Measurements from ENCODE around the gene PRM1. TPM values are rescaled to one million over a fixed set of nuclear protein-coding genes. Genes with fewer than 3 reads are reported as not detected.

Gene PRM1
- total and polyA plus RNA-seq, 4 experiments from 2014 or later: not detected

- Histone ChIP-seq H3K9me3 (ENCODE audit: control insufficient read depth in 1 of 2, low read length in 2 of 2) (no peaks in the 10 kb centered on the region), H3K27ac (ENCODE audit: low read depth, low read length) (no peak overlapping the region), H3K36me3 (ENCODE audit: insufficient read depth, low read length) (no peaks in the 10 kb centered on the region), H3K4me1 (ENCODE audit: insufficient read depth, low read length) (peaks cover 24% of the 10 kb centered on the region), H3K27me3 (ENCODE audit: insufficient read depth, low read length) (no peaks in the 10 kb centered on the region), H3K4me3 (ENCODE audit: low read length in 2 of 2) (no peak overlapping the region)
- POLR2A ChIA-PET (ENCODE audit: partially characterized antibody): interaction anchor here (0.6 to 1.2 kb wide), 4 partner anchors 26 to 311 kb away, joined by 3 to 4 read pairs (median 3); partner anchors contain the start of gene SOCS1
- Mint-ChIP-seq H3K9me3 (peaks cover 0 to 3% (median 0%) of the 10 kb centered on the region in 8 donors), H3K27me3 (no peaks in the 10 kb centered on the region), H3K27ac (peak overlapping the region; percentile 3 to 82 (median 72)), H3K36me3 (no peaks in the 10 kb centered on the region), H3K4me1 (peaks cover 24 to 42% (median 29%) of the 10 kb centered on the region in 4 donors), H3K4me3 (peak overlapping the region in 6 of 8 donors; percentile 45 to 70 (median 62))
- CTCF ChIA-PET (ENCODE audit: partially characterized antibody): interaction anchor here (1.2 to 2.6 kb wide), 2 partner anchors 16 to 29 kb away, joined by 3 to 10 read pairs; no protein-coding TSS in a partner anchor
- DNase-seq: peak in 3 of 5 donors; percentile 19 to 50 (median 40)
- intact Hi-C loops (cut with micrococcal nuclease): loop anchor here (2.0 kb wide), 1 partner anchor 27 kb away; no protein-coding TSS in a partner anchor
Measured at GRCh38 chr16:11327277-11328171, 46.4 kb upstream of the PRM1 start.

GRCh38 chr16:11326737-11327276, 45.7 kb upstream of the PRM1 start:
- Histone ChIP-seq H3K9me3 (ENCODE audit: control insufficient read depth in 1 of 2, low read length in 2 of 2) (no peaks in the 10 kb centered on the region), H3K27ac (ENCODE audit: low read depth, low read length) (no peak overlapping the region), H3K27me3 (ENCODE audit: insufficient read depth, low read length) (no peaks in the 10 kb centered on the region), H3K4me1 (ENCODE audit: insufficient read depth, low read length) (peaks cover 24% of the 10 kb centered on the region), H3K36me3 (ENCODE audit: insufficient read depth, low read length) (no peaks in the 10 kb centered on the region), H3K4me3 (ENCODE audit: low read length in 2 of 2) (no peak overlapping the region)
- Mint-ChIP-seq H3K4me1 (peaks cover 24 to 42% (median 29%) of the 10 kb centered on the region in 4 donors), H3K27ac (peak overlapping the region in 4 of 7 donors; percentile 3 to 72 (median 36)), H3K4me3 (peak overlapping the region in 2 of 8 donors; percentile 40 to 64), H3K36me3 (no peaks in the 10 kb centered on the region), H3K9me3 (peaks cover 0 to 3% (median 0%) of the 10 kb centered on the region in 8 donors), H3K27me3 (no peaks in the 10 kb centered on the region)
- DNase-seq: no peak
- ChIA-PET POLR2A (ENCODE audit: partially characterized antibody) (interaction anchor here (0.6 kb wide), 2 partner anchors 13 to 27 kb away, joined by 3 read pairs; no protein-coding TSS in a partner anchor), CTCF (ENCODE audit: partially characterized antibody) (no interaction called here)
- intact Hi-C loops (cut with micrococcal nuclease): no loop called here

- H3K9me3 ChIP-seq (ENCODE audit: control insufficient read depth in 1 of 2, low read length in 2 of 2): no peaks in the 10 kb centered on the region
- Mint-ChIP-seq H3K36me3 (no peaks in the 10 kb centered on the region), H3K4me3 (no peak overlapping the region), H3K27me3 (no peaks in the 10 kb centered on the region), H3K27ac (no peak overlapping the region), H3K4me1 (peaks cover 24 to 42% (median 29%) of the 10 kb centered on the region in 4 donors), H3K9me3 (peaks cover 0 to 3% (median 0%) of the 10 kb centered on the region in 8 donors)
- H3K27ac ChIP-seq (ENCODE audit: low read depth, low read length): no peak overlapping the region
- ChIA-PET POLR2A (ENCODE audit: partially characterized antibody) (interaction anchor here (0.6 kb wide), 1 partner anchor 12 kb away, joined by 3 read pairs; no protein-coding TSS in a partner anchor), CTCF (ENCODE audit: partially characterized antibody) (no interaction called here)
- no peaks in the 10 kb centered on the region for H3K27me3 ChIP-seq (ENCODE audit: insufficient read depth, low read length)
- H3K4me3 ChIP-seq (ENCODE audit: low read length in 2 of 2): no peak overlapping the region
- H3K36me3 ChIP-seq (ENCODE audit: insufficient read depth, low read length): no peaks in the 10 kb centered on the region
- intact Hi-C loops (cut with micrococcal nuclease): no loop called here
- DNase-seq: no peak
- H3K4me1 ChIP-seq (ENCODE audit: insufficient read depth, low read length): peaks cover 24% of the 10 kb centered on the region
Measured at GRCh38 chr16:11326084-11326736, 45.1 kb upstream of the PRM1 start.

DNA sequence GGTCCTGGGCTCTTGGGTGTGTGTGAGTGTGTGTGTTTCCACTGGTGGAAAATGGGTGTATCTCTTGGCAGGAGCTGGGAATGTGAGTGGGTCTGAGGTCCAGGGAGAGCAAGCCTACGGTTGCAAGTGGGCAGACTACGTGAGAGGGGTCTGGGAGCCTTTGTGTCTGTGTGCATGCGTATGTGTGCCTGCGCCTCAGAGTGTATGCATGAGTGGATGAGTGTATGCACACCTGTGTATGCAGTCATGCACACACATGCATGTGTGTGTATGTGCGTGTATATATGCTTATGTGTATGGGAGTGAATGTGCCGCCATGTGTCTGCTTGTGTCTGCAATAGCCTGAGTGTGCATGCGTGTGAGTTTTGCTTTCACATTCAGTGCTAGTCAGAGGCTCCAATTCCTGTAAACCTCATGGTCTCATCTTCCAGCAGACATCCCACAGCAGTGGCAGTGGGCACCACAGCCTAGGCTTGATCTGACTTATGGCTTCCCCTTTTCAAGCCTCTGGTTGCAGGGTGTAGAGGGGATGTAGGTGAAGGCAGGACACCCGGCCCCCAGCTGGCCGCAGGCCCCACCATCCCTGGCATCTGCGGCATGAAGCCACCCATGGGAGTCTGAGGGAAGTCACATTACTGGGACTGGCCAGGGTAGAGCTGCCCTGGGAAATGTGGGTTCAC, 44.4 kb upstream of the PRM1 start:
- Histone ChIP-seq H3K27ac (ENCODE audit: low read depth, low read length) (no peak overlapping the region), H3K36me3 (ENCODE audit: insufficient read depth, low read length) (no peaks in the 10 kb centered on the region), H3K4me3 (ENCODE audit: low read length in 2 of 2) (no peak overlapping the region), H3K9me3 (ENCODE audit: control insufficient read depth in 1 of 2, low read length in 2 of 2) (no peaks in the 10 kb centered on the region), H3K27me3 (ENCODE audit: insufficient read depth, low read length) (no peaks in the 10 kb centered on the region), H3K4me1 (ENCODE audit: insufficient read depth, low read length) (peaks cover 24% of the 10 kb centered on the region)
- Mint-ChIP-seq H3K27ac (peak overlapping the region in 3 of 7 donors; percentile 8 to 57 (median 30)), H3K4me3 (no peak overlapping the region), H3K9me3 (peaks cover 0 to 3% (median 0%) of the 10 kb centered on the region in 8 donors), H3K27me3 (no peaks in the 10 kb centered on the region), H3K4me1 (peaks cover 24 to 39% (median 29%) of the 10 kb centered on the region in 4 donors), H3K36me3 (no peaks in the 10 kb centered on the region)
- POLR2A ChIA-PET (ENCODE audit: partially characterized antibody): no interaction called here
- DNase-seq: no peak
- CTCF ChIA-PET (ENCODE audit: partially characterized antibody): interaction anchor here (1.3 kb wide), 1 partner anchor 31 kb away, joined by 3 read pairs; no protein-coding TSS in a partner anchor
- intact Hi-C loops (cut with micrococcal nuclease): no loop called here

GRCh38 chr16:11323551-11324336, 42.6 kb upstream of the PRM1 start:
- H3K27ac ChIP-seq (ENCODE audit: low read depth, low read length): no peak overlapping the region
- ChIA-PET POLR2A (ENCODE audit: partially characterized antibody) (interaction anchor here (0.6 kb wide), 1 partner anchor 68 kb away, joined by 3 read pairs; the partner anchor contains the start of gene SOCS1), CTCF (ENCODE audit: partially characterized antibody) (interaction anchor here (1.3 kb wide), 1 partner anchor 12 kb away, joined by 3 read pairs; no protein-coding TSS in a partner anchor)
- H3K4me3 ChIP-seq (ENCODE audit: low read length in 2 of 2): no peak overlapping the region
- Mint-ChIP-seq H3K4me1 (peaks cover 20 to 32% (median 23%) of the 10 kb centered on the region in 4 donors), H3K9me3 (peaks cover 0 to 3% (median 0%) of the 10 kb centered on the region in 8 donors), H3K27ac (no peak overlapping the region), H3K4me3 (no peak overlapping the region), H3K36me3 (no peaks in the 10 kb centered on the region), H3K27me3 (no peaks in the 10 kb centered on the region)
- H3K27me3 ChIP-seq (ENCODE audit: insufficient read depth, low read length): no peaks in the 10 kb centered on the region
- H3K36me3 ChIP-seq (ENCODE audit: insufficient read depth, low read length): no peaks in the 10 kb centered on the region
- H3K9me3 ChIP-seq (ENCODE audit: control insufficient read depth in 1 of 2, low read length in 2 of 2): no peaks in the 10 kb centered on the region
- peaks cover 18% of the 10 kb centered on the region for H3K4me1 ChIP-seq (ENCODE audit: insufficient read depth, low read length)
- no peak for DNase-seq
- intact Hi-C loops (cut with micrococcal nuclease): no loop called here

- peaks cover 0 to 3% (median 0%) of the 10 kb centered on the region in 8 donors for H3K9me3 Mint-ChIP-seq
- no peak overlapping the region for H3K27ac ChIP-seq (ENCODE audit: low read depth, low read length)
- H3K27ac Mint-ChIP-seq: no peak overlapping the region
- no peaks in the 10 kb centered on the region for H3K27me3 ChIP-seq (ENCODE audit: insufficient read depth, low read length)
- H3K27me3 Mint-ChIP-seq: no peaks in the 10 kb centered on the region
- H3K9me3 ChIP-seq (ENCODE audit: control insufficient read depth in 1 of 2, low read length in 2 of 2): no peaks in the 10 kb centered on the region
- POLR2A ChIA-PET (ENCODE audit: partially characterized antibody): interaction anchor here (0.6 kb wide), 1 partner anchor 67 kb away, joined by 3 read pairs; the partner anchor contains the start of gene SOCS1
- no peak for DNase-seq
- H3K4me1 ChIP-seq (ENCODE audit: insufficient read depth, low read length): peaks cover 9% of the 10 kb centered on the region
- no peak overlapping the region for H3K4me3 ChIP-seq (ENCODE audit: low read length in 2 of 2)
- intact Hi-C loops (cut with micrococcal nuclease): no loop called here
- H3K4me3 Mint-ChIP-seq: no peak overlapping the region
- no peaks in the 10 kb centered on the region for H3K36me3 Mint-ChIP-seq
- H3K4me1 Mint-ChIP-seq: peaks cover 12 to 23% (median 15%) of the 10 kb centered on the region in 4 donors
- CTCF ChIA-PET (ENCODE audit: partially characterized antibody): no interaction called here
- H3K36me3 ChIP-seq (ENCODE audit: insufficient read depth, low read length): no peaks in the 10 kb centered on the region
Measured at GRCh38 chr16:11322823-11323222, 41.7 kb upstream of the PRM1 start.
